GM21360 (cell line): Measurements from ENCODE around the gene LRCH4.

ENCODE experiments used
- ATAC-seq: cut with Tn5 transposase; IDR thresholded peaks from one replicate; pipeline ENCODE4 v1.9.1; 2021; ENCODE audit warnings: mild to moderate bottlenecking, moderate library complexity; ENCODE audit not compliant: unreplicated experiment

The LRCH4 gene

DNA sequence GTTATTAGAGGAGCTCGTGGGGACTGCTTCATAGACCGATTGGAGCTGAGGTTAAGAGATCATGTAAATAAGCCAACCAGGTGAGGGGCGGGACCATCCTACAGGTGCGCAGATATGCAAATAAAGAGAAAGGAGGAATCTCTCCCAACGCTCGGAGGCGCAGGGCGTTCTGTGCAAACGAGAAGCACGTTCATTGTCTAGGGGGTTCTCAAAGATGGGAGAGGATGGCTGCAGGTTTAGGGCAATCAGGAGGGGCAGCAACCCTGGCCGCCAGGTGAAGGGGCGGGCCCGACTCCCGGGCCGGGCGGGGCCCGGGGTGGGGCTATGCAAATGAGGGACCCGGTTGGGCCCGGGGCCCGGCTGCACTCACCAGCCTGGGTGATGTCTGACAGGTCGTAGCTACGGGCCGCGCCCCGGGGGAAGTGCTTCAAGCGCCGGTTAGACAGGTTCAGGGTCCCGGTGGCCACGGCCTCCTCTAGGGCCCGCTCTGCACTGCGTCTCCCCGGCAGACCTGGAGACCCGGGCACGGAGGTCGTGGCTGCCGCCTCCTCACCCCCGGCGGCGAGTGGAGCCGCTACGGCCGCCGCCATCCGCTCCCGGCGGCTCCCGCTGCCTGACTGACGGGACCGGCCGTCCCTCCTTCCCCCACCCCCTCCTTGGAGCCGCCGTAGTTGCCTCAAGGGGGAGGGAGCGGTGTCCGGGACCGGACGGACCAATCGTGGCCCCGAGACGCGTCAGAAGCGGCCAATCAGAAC lies at the start of gene LRCH4:
Gene LRCH4, minus strand, starts transcription at position 619 of the 755 bp plus-strand sequence. Its CDS starts 29 bp downstream, at position 590.
- peak; percentile 20 for ATAC-seq

- ATAC-seq, result no peak
Observed at GRCh38 chr7:100632951-100633717, 47.2 kb upstream of the LRCH4 start.

- ATAC-seq, result no peak
Observed at GRCh38 chr7:100630066-100630465, 44.1 kb upstream of the LRCH4 start.

DNA sequence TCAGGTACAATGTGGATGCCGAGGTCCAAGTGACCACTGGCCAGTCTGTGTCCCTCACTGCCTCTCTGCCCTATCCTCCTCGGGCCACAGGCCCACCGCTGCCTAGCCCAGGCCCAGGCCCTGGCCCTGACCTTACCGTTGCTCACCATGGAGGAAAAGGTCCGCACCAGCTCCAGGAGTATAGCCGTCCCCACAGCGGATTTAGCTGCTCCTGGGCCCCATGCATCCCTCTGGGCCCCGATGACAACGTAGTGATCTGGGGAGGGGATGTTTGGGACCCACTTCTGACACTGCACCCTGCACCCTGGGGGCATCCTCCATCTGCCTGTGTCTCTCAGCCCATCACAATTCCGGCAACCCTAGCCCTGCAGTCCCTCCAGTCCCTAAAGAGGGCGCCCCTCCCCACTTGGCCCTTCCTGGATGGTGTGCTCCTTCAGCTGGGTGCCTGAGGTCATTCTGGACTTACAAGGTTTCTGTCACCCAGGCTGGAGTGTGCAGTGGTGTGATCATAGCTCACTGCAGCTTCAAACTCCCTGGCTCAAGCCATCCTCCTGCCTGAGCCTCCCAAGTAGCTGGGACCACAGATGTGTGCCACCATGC lies 43.3 kb upstream of the LRCH4 start:
- ATAC-seq, result no peak

DNA sequence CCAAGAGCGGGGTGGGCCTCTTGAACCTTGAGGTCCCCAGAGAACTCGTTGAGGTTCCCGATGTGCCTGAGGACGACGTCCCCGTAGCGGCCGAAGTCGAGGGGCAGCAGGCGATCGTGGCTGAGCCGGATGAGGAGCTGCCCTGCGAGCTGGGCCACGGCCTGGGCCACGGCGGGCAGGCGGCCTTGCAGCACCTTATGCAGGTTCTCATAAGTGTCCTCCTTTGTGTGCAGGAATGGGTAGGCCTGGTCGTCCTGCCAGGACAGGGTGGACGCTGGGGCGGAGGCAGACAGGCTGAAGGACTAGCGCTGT lies 41.3 kb upstream of the LRCH4 start:
- ATAC-seq, result no peak

DNA sequence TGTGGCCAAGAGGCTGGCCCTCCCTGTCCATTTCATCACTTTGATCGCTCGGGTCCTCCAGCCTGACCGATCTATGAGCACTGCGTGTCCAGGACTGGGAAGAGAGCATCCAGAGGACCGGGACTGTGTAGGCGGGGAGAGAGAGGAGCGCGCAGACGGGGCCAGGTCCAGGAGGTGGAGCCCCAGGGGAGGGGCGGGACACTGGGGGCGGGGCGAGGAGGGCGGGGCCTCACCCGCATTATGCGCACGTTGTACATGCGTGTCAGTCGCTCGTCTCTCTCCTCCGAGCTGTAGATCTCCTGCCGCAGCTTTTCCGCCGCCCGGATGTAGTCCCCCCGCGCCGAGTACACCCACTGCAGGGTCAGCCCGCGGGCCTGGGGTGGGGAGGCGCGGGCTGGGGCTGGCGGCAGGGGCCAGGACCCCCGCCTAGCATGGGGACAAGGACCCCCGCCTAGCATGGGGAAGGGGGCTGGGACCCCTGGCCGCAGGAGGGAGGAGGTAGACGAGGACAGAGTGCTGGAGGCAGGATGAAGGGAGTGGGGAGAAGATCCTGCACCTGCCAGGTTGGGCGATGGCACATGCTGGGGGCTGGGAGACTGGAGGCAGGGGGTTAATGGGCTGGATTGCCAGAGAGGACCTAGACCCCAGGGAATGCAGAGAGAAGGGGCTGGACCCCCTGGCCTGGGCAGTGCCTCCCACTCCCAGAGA lies 40.8 kb upstream of the LRCH4 start:
- peak; percentile 81 for ATAC-seq

DNA sequence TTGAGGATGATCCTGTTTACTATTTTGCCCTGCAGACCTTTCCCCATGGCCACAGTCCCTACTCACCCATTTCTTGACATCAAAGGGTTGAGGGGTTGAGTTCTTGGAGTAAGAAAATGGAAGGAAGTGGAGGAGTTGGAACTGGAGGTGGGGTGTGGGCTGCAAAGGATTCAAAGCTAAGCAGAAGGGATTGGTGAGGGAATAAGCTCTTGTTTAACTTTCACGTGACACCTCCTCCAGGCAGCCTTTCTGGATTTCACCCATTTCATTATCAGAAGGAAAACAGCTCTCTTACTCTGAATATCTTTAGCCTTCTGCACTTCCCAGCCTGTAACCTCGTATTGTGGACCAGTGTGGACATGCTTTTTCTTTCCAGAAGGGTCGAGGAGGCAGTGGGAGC lies 40.1 kb upstream of the LRCH4 start:
- no peak for ATAC-seq

DNA sequence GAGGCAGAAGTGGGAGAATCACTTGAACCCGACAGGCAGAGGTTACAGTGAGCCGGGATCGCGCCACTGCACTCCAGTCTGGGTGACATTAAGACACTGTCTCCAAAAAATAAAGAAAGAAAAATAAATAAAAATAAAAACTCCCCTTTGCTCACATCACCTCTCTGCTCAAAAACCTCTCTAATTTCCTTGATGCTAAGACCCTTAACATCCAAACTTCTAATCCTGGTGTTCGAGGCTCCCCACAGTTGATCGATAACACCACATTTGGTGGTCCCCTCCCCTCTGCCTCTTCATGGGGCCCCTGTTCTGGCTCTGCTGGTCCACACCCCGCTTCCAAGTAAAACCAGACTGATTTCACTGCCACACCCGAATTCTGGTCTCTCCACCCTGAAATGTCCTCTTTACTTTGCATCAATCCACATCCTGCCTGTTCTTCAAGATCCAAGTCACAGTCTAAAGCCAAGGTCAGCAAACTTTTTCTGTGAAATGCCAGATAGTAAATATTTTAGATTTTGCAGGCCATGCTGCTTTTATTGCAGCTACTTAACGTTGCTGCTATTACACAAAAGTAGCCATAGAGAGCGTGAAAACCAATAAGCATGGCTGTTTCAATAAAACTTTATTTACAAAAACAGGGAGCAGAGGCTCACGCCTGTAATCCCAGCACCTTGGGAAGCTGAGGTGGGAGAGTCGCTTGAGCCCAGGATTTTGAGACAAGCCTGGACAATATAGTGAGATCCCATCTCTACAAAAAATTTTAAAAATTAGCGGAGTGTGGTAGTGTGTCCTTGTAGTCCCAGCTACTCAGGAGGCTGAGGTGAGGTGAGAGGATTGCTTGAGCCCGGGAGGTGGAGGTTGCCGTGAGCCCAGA lies 38.3 kb upstream of the LRCH4 start:
- no peak for ATAC-seq

DNA sequence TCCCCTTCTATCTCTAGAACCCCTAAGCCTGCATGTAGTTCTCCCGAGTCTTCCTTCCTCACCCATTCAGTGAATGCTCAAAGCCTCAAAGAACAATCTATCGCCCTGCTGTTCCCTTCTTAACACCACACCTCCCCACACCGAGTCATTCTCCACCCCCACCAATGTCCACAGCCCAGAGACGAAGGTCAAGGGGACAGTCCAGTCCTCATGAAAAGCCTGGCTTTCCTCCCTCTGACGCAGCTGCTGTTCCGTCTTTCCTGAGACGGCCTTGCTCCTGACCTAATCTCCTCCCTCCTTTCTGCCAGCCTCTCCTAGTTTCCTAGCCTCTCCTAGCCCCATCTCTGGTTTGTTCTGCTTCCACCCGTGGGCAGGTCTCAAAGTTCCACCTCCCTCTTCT lies 35.6 kb upstream of the LRCH4 start:
- no peak for ATAC-seq

GRCh38 chr7:100620804-100621203 lies 34.9 kb upstream of the LRCH4 start:
- ATAC-seq, result no peak

GRCh38 chr7:100620239-100620638 lies 34.3 kb upstream of the LRCH4 start:
- no peak for ATAC-seq

DNA sequence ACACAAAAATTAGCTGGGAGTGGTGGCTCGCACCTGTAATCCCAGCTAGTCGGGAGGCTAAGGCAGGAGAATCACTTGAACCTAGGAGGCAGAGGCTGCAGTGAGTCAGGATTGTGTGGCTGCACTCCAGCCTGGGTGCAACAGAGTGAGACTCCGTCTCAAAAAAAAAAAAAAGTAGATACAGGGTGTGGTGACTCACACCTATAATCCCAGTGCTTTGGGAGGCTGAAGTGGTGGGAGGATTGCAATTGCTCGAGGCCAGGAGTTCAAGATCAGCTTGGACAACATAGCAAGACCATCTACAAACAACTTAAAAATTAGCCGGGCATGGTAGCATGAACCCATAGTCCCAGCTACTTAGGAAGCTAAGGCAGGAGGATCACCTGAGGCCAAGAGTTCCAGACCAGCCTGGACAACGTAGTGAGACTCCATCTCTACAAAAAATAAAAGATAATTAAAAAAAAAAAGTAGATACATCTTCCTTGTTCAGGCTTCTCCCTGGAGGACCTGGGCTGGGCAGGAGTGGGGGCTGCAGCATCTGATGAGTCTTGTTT lies 28.5 kb upstream of the LRCH4 start:
- no peak for ATAC-seq

DNA sequence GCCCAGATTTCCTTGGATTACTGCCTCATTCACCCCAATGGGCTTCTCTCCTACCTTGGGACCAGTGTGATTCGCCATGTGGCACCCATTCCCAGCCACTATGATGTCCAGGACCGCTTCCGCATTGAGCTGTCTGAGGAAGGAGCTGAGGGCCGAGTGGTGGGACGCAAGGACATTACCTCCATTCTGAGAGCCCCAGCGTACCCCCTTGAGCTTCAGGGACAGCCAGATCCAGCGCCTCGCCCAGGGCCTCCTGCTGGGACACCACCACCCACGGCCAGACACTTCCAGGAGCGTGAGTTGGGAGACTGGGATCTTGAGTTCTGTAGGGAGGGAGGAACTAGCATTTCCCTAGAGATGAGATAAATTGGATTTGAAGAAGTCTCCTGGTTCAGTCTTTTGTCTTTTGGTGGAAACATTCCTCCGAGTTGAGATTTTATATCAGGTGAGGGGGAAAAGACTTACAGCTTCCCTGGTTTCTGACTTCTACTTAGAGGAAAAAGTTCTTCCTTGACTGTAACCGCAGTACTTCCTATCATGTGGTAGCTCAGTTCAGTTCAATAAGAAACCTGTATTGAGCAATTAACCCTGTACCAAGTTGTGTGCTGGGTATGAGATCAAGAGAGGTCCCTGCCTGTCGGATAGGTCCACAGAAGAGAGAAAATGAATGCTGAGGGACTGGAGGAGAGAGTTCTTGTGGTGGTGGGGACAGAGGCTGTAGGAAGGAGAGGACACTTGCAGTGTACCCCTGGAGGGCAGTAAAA lies 27.7 kb upstream of the LRCH4 start:
- ATAC-seq, result no peak

DNA sequence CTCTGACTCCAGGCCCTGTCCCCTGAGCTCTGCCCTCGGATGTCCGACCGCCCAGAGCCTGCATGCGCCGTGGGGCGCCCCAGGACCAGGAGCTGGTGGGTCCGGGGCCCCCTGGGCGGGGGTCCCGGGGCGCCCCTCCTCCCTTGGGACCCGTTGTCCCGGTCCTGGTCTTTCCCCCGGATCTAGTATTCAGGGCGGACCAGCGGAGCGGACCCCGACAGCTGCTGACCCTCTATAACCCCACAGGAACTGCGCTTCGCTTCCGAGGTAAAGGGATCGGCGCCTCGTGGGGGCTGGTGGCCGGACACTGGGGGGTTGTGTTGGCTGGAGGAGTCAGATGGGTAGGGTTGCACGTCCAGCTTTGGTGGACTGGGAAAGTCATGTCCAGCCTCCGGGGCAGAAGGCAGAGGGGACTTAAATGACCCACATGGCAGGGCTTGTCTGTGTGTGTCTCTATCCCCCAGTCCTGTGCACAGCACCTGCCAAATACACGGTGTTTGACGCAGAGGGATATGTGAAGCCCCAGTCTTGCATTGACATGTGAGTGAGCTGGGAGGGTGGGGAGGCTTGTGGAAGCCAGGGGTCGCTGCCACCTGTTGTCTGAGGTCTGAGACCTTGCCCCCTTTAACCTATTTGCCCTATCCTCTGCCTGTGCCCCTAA lies 26.9 kb upstream of the LRCH4 start:
- ATAC-seq, result no peak

DNA sequence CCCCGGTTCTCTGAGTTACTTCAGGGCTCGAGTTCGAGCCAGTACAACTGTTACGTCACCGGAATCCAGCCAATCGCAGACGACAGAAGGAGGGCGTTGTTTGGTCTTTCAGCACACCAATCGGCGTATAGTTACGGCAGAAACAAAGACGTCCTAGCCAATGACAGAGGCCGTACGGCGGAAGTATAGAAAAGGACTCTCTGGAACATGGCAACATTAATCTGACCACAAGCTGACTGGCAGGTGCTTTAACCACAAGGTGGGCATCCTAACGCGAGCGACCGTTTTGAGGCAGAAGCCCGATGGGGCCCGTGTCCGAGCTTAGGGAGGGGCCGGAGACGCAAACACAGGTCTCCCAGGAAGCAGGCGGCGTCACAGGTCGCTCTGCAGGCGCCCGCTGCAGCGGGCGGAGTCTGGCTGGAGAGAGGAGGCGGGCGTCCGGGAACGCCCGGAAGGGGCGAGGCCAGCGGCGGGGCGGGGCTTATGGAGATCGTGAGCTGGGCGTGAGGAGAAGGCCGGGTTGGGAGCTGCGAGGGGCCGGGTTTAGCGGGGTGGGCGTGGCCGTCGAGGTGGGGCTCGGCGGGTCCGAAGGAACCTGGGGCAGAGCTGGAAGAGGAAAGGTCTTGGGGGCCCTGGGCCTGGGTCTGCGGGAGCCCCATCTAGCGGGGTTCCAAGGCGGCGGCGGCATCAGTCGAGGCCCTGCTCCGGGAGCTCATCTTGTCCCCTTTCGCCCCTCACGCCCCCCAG lies 26.2 kb upstream of the LRCH4 start, which contains the start of gene MOSPD3:
Gene MOSPD3, plus strand, starts transcription at position 558 of the 747 bp plus-strand sequence. CDS start 252 bp downstream, outside the sequence.
- peak; percentile 88 for ATAC-seq

- ATAC-seq, result no peak
Observed at GRCh38 chr7:100609958-100610357, 24.0 kb upstream of the LRCH4 start.

GRCh38 chr7:100607111-100607510 lies 21.2 kb upstream of the LRCH4 start:
- ATAC-seq, result no peak

- ATAC-seq, result no peak
Observed at GRCh38 chr7:100606313-100606712, 20.4 kb upstream of the LRCH4 start.
